Kidney capillary endothelial cell (primary cell): ENCODE data around the gene OR52D1.

Experiments used
- DNase-seq: peaks from one replicate; pipeline ENCODE4 v3.0.0-alpha.2; 2018; ENCODE audit warnings: low spot score

The OR52D1 gene

DNA sequence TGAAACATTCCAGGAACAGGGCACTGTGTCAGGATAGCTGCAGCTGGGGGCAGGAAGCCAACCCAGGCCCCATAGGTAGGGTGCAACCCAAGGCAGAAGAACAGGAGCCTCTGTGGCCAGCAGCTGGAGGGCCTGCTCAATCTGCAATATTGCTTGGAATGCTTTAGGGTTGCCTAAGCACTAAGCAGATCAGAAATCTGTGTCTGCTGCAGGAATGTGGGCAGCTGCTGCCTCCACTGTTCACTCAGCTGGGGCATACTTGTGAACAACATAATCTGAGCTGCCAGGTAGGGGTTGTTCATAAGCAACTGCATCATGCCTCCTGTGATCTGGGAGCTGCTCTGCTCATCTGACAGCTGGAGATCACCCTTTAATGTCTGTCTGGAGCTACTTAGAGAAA lies 26.4 kb downstream of the OR52D1 start:
- DNase-seq: no peak

DNA sequence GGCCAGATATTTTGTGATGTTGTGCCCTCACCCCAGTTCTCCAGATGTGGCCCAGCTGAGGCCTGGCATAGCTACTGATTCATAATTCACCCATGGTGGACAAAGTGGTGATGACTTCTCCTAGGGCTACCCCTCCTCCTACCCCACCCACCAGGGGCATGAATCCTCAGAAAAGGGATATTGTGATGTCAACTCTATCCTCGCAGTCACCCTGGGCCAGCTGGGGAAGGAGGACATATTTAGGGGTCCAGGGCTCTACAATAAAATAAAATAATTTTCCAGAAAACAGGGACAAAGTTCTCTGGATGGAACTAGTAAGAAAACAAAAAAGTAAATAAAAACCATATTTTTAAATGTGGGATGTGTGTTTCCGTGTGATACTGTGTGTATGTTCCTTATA lies 28.1 kb downstream of the OR52D1 start, which contains the start of gene UBQLNL:
Gene UBQLNL, minus strand, starts transcription at position 101 of the 400 bp plus-strand sequence. CDS start 258 bp downstream, outside the sequence.
- no peak for DNase-seq

DNA sequence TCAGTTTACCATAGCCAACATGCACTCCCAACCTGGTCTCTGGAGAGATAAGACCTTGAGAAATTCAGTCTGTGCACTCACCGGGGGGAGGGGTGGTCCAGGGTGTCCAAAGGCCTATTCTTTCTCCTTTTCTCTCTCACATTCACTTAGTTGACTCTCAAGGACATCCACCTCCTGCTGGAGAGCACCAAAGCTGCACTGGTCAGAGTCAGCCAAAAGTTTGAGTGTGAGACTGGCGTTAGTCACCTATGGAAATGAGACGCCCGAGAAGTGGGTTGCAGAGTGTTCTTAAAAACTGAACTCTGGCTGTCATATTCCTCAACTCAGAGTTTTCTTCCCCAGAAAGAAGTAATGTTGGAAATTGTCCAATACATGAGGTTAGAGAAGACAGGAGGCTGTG lies 33.1 kb downstream of the OR52D1 start:
- no peak for DNase-seq

DNA sequence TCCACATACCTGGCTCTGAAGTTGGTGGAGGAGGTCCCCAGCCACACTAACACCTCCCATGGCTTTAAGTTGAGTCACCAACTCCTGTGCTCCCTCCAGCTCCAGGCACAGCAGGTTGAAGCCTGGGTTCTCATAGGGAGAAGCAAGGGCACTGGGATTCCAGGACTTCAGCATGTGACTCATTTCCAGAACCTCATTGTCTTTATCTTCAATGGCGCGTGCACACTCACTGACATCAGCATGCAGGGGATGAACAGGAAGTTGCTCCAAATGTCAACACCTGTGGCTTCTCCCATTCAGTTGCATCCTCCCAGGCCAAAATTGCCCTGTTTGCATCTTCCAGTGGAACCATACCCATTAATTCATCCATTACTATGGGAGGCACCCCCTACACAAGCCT lies 33.8 kb downstream of the OR52D1 start:
- DNase-seq: peak; percentile 42

DNA sequence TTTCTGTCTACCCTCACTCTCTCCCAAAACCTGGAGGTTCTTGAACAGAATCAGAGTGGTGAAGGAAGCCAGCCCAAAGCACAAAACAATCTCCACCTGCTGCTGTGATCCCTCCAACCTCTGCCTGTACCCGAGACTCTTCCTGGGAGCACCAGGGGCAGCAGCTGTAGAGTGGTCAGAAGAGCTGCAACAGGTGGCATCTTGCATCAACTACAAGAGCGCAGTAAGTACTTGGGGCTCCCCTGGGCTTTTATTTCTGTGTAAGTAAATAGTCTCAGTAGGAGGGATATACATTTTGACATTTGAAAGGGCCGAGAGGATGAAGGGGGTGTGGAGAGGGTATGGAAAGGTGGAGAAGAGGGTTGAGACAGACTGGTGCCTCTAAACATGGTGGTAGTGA lies 36.3 kb downstream of the OR52D1 start:
- DNase-seq: no peak

DNA sequence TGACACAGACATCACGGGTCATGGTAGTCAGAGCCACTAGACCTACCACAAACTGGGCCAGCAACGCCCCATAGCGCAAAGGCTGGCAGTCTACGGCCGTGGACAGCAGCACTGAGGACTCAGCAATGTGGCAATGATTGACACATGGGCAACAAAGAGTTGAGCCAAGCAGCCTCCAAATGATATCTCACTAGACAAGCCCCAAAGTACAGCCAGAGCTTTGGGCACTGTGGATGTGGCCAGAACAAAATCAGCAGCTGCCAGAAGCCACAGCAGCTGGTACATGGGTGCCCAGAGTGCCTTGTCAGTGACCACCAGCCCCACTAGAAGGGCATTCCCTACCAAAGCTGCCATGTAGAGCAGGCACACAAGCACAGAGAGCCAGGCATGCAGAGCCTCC lies 39.2 kb downstream of the OR52D1 start:
- no peak for DNase-seq

DNA sequence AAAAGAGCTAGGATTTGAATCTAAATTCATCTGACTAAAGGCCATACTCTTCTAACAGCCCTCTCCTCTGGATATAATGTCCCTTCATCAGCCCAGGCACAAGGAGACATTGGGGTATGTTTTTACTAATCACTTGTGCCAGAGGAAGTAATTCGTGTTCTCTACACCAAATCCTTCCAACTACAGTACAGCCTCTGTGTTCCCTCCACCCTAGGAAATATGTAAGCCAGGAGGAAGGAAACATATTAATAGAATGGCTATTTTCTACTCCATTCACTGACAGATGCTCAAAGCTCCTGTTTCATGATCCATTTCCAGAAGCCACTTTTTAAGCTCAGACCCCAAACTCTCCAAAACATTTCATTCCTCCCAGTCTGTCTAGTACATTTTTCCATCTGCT lies 40.0 kb downstream of the OR52D1 start:
- DNase-seq: no peak

DNA sequence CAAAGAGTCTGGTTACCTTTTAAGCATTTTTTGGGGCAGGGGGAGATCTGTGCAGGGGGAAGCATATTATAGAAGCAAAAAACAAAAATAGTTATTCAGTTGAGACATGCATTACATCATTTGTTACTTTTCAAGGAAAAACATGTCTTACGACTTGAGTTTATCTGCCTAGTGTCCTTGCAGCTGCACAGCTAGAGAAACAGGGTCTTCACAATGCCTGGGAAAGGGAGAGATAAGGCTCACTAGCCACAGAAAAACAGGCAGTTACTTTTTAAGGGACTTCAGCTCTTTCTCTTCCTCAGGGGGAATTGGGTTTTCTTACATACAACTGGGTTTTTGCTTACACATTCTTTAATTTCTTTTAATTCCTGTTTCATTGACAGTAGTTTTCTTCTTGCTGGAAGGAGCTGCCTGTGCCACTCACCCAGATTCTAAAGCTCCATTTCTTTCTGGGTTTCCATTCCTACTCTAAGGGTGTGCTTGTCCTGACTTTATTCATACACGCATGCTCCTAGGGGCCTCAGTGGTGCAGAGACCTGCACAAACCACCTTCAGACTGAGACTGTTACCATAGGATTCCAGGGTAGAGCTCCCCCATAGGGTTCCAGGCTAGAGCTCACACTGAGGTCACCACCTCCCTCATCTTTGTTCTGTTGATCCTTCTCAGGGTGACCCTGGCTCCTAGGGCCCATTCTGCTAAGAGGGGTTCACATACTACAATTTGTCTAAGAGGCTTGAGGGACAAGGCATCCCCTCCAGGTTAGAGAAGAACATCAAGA lies 42.8 kb downstream of the OR52D1 start:
- no peak for DNase-seq

DNA sequence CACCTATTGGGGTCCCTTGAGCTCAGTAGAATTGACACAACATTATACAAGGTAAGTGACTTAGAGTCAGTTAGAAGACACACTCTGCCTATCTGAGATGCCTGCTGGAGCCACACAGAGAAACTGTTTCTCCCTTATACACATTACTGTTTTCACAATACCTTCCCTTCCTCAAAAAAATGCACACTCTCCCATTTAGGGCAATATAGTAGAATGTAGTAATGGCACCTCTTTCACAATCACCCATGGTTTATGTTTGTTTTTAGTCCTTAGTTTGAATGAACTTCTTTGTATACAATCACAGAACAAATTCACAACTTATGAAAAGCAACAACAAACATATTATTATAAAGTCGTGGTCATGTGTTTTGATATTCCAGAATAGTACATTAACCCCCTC lies 45.6 kb downstream of the OR52D1 start:
- DNase-seq: no peak

DNA sequence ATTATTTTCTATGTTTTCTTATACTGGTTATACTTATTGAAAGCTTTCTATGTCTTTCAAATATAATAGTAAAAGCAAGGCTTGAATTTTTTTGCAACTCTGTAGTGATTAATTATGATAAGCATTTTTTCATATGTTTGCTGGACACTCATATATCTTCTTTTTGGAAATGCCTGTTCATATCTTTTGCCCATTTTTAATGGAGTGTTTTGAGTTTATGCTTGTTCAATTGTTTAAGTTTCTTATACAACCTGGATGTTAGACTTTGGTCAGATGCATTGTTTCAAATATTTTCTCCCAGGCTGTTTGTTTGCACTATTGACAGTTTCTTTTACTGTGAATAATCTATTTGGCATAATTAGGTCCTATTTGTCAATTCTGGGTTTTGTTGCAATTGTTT lies 48.0 kb downstream of the OR52D1 start:
- DNase-seq: no peak
